ENCODE results near the gene FAM83F.
"Not testable (repeated sequence)": the region's sequence is repeated elsewhere in the genome, so short reads cannot be mapped to it uniquely, and the experiment has no call there.

The FAM83F gene

DNA sequence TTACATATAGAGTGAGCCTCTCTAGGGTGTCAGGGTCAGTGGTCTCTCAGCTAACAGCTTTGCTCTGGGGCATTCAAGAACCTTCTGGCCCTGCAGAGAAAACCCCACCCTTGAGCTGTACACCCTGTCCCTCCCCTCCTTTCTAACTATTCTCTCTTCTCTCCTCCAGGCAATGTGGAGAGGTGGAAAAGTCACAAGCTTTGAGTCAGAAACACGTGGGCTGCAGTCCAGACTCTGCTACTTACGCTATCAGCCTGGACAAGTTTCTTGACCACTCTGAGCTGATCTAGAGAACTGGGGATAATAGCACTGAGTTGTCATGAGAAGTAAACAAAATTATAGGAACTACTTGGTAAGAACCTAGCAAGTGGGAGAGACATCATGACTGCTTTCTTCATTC, 10.7 kb upstream of the FAM83F start:
- Histone ChIP-seq H3K27ac (ENCODE audit: low read depth, low read length, severe bottlenecking) (no peak overlapping the region), H3K4me3 (ENCODE audit: extremely low read depth, insufficient read depth, low read length, poor library complexity, severe bottlenecking) (no peak overlapping the region), H3K4me1 (ENCODE audit: control insufficient read depth, insufficient read depth, low read length, poor library complexity, severe bottlenecking) (no peaks in the 10 kb centered on the region), H3K36me3 (ENCODE audit: control insufficient read depth, insufficient read depth, low read length) (no peaks in the 10 kb centered on the region), H3K9me3 (ENCODE audit: control insufficient read depth, low read length) (no peaks in the 10 kb centered on the region)
- 100% methylated on average over 1 to 2 of the region's 2 CpGs for WGBS, 2 experiments (ENCODE audit: insufficient coverage in 2 of 2)

DNA sequence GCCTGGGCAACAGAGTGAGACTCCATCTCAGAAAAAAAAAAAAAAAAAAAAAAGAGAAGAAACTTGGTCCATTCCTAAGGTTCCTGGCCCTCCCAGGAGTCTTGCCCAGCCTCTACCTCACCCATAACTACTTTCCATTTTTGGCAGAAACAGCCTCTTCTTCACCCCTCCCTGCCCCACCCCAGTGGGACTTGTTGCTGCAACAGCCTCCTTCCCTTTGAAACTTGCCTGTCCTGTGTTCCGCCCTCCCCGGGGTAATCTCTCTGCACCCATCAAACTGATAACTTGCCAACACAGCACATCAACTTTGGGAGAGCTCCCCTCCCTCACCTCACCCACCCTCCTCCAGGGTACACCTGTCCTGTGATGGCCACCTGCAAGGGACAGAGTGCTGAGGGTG, 10.0 kb upstream of the FAM83F start:
- H3K36me3 ChIP-seq (ENCODE audit: control insufficient read depth, insufficient read depth, low read length), result no peaks in the 10 kb centered on the region
- WGBS, 2 experiments (ENCODE audit: insufficient coverage in 2 of 2), result 94 to 100% methylated on average over 1 to 2 of the region's 2 CpGs

DNA sequence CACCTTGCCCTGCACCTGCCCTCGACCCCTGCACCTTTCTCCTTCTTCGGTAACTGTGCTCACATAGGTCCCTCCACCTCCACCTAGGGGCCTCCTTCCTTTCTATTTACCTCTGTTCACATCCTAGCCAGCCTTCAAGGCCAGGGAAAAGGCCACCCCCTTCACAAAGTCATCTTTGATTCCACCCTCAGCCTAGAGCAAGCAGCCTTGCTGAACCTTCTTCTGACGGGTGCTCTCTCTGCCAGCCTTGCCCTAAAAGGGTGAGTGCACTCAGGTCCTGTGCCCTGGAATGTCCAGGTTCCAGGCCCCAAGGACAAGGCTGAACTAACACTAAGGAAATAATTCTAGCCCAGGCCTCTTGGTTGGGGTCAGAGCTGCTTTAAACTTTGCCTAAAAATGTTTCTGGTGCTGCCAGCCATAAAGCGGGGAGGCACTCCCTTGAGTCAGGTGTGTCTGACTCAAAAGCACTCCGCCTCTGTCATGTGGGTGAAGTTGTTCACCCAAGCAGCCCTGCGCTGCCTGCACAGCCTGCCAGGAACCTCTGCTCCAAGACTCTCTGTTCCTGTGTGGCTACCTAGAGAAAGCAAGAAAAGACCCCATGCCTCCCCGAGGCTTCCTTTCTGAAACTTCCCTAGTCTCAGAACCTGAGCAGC, 9.2 kb upstream of the FAM83F start:
- H3K4me1 ChIP-seq (ENCODE audit: control insufficient read depth, insufficient read depth, low read length, poor library complexity, severe bottlenecking), result no peaks in the 10 kb centered on the region
- 84 to 93% methylated on average over 5 to 7 of the region's 7 CpGs for WGBS, 2 experiments (ENCODE audit: insufficient coverage in 2 of 2)
- H3K36me3 ChIP-seq (ENCODE audit: control insufficient read depth, insufficient read depth, low read length), result no peaks in the 10 kb centered on the region
- H3K9me3 ChIP-seq (ENCODE audit: control insufficient read depth, low read length), result no peaks in the 10 kb centered on the region
- H3K4me3 ChIP-seq (ENCODE audit: extremely low read depth, insufficient read depth, low read length, poor library complexity, severe bottlenecking), result no peak overlapping the region
- no peak overlapping the region for H3K27ac ChIP-seq (ENCODE audit: low read depth, low read length, severe bottlenecking)

More for the DNA sequence above, 10.0 kb upstream of the FAM83F start:
- Histone ChIP-seq H3K4me3 (ENCODE audit: extremely low read depth, insufficient read depth, low read length, poor library complexity, severe bottlenecking) (no peak overlapping the region), H3K4me1 (ENCODE audit: control insufficient read depth, insufficient read depth, low read length, poor library complexity, severe bottlenecking) (no peaks in the 10 kb centered on the region), H3K27ac (ENCODE audit: low read depth, low read length, severe bottlenecking) (no peak overlapping the region), H3K9me3 (ENCODE audit: control insufficient read depth, low read length) (no peaks in the 10 kb centered on the region)

DNA sequence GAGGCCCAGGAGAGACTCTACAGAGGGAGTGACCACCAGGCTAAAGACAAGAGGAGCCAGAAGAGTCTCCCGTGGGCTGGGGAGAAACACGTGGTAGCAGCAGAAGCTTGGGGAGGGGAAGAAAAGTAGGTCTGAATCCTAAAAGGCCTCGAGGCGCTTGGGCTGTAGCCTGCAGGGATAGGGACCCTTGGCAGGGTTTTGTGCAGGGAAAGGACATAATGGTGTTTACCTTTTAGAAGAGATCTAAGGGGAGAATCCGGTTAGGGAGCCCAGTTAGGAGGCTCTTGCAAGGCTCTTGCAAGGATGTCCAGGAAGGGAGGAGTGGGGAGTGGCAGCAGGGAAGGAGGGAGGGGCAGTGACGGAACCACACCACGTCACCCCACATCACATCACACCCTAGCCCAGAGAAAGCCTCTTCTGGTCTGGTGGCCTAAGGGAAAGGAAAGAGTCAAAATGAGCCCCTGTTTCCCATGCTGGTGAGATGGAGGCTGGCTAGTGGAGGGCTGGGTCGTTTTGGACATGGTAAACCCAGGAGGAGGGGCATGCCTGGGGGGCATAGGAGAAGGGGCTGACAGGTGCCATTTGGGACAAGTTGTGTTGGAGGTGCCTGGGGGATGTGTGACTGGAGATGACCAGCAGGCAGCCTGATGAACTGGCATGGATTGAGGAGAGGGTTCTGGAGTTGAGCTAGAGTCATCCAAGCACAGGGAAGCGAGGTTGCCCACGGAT, 6.2 kb upstream of the FAM83F start:
- Histone ChIP-seq H3K4me3 (ENCODE audit: extremely low read depth, insufficient read depth, low read length, poor library complexity, severe bottlenecking) (no peak overlapping the region), H3K4me1 (ENCODE audit: control insufficient read depth, insufficient read depth, low read length, poor library complexity, severe bottlenecking) (no peaks in the 10 kb centered on the region), H3K9me3 (ENCODE audit: control insufficient read depth, low read length) (no peaks in the 10 kb centered on the region), H3K36me3 (ENCODE audit: control insufficient read depth, insufficient read depth, low read length) (no peaks in the 10 kb centered on the region), H3K27ac (ENCODE audit: low read depth, low read length, severe bottlenecking) (no peak overlapping the region)
- WGBS, 2 experiments (ENCODE audit: insufficient coverage in 2 of 2), result 75 to 93% methylated on average over 6 to 8 of the region's 10 CpGs

DNA sequence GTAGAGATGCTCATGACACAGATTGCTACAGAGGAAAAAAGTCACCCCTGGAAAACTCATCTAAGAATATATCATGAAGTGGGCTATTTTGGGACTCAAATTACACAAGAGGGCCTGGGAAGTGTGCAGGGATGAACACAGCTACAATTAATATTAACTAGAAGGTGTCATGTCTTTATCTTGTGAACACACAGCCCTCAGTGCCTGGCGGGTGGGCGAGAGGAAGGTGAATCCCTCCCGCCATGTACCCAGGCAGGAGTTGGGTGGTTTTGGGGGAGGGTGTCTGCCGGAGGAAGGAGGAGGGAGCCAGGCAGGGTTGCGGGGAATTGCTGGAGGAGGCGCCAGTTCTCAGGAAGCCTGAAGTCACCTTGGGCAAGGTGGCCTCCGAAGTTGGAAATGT, 5.1 kb upstream of the FAM83F start:
- Histone ChIP-seq H3K27ac (ENCODE audit: low read depth, low read length, severe bottlenecking) (no peak overlapping the region), H3K4me3 (ENCODE audit: extremely low read depth, insufficient read depth, low read length, poor library complexity, severe bottlenecking) (no peak overlapping the region), H3K4me1 (ENCODE audit: control insufficient read depth, insufficient read depth, low read length, poor library complexity, severe bottlenecking) (no peaks in the 10 kb centered on the region), H3K36me3 (ENCODE audit: control insufficient read depth, insufficient read depth, low read length) (no peaks in the 10 kb centered on the region), H3K9me3 (ENCODE audit: control insufficient read depth, low read length) (no peaks in the 10 kb centered on the region)
- WGBS, 2 experiments (ENCODE audit: insufficient coverage in 2 of 2), result 80 to 90% methylated on average over 7 of the region's 7 CpGs

DNA sequence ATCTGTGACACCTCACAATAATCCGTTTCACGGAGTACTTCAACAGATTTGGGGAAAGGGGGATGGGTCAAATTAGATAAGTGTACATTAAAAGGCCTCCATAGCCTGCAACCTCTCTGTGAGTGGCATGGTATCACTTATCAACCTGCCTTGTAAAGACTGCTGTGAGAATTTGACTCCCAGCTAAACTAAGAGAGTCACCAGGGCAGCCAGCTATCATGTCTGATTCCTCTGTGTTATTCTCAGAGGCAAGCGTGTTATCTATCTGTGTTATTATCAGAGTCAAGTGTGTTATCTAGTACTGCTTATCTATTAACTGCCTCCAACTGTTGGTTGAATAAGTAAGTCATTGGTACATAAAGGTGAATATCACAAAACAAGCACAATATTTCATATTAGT, 4.1 kb upstream of the FAM83F start:
- Histone ChIP-seq H3K9me3 (ENCODE audit: control insufficient read depth, low read length) (no peaks in the 10 kb centered on the region), H3K36me3 (ENCODE audit: control insufficient read depth, insufficient read depth, low read length) (no peaks in the 10 kb centered on the region), H3K27ac (ENCODE audit: low read depth, low read length, severe bottlenecking) (no peak overlapping the region), H3K4me1 (ENCODE audit: control insufficient read depth, insufficient read depth, low read length, poor library complexity, severe bottlenecking) (no peaks in the 10 kb centered on the region), H3K4me3 (ENCODE audit: extremely low read depth, insufficient read depth, low read length, poor library complexity, severe bottlenecking) (no peak overlapping the region)
- WGBS, 2 experiments (ENCODE audit: insufficient coverage in 2 of 2), result 100% methylated on average over 2 of the region's 3 CpGs; no CpG with 5 or more reads in 1 of the 2 experiments

DNA sequence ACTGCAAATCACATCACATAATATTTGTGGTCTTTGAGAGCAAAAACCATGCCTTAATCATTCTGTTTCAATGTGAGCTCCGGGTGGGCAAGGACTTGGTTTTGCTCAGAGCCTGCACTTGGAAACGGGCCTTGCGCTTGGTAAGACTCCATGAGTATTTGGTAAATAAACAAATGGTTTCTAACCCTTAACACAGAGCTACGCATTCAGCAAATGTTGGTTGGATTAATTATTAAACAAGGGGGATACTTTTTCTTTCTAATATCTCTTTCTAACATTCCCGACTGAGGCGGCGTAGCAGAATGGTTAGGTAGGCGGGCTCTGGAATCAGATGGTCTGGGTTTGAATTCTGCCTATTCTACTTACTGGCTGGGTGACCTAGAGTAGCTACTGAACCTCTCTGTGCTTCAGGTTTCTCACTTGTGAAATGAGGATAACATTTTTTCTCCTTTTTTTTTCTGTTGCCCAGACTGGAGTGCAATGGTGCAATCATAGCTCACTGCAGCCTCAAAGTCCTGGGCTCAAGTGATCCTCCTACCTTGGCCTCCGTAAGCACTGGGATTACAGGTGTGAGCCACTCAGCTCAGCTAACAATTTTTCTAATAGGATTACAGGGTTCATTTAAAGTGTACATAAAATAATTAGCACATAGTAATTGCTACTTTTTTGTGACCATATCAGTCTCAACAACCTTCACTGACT, 3.4 kb upstream of the FAM83F start:
- WGBS, 2 experiments (ENCODE audit: insufficient coverage in 2 of 2), result 92 to 94% methylated on average over 2 to 4 of the region's 9 CpGs
- Histone ChIP-seq H3K27ac (ENCODE audit: low read depth, low read length, severe bottlenecking) (no peak overlapping the region), H3K36me3 (ENCODE audit: control insufficient read depth, insufficient read depth, low read length) (no peaks in the 10 kb centered on the region), H3K4me1 (ENCODE audit: control insufficient read depth, insufficient read depth, low read length, poor library complexity, severe bottlenecking) (no peaks in the 10 kb centered on the region), H3K9me3 (ENCODE audit: control insufficient read depth, low read length) (no peaks in the 10 kb centered on the region), H3K4me3 (ENCODE audit: extremely low read depth, insufficient read depth, low read length, poor library complexity, severe bottlenecking) (no peak overlapping the region)

DNA sequence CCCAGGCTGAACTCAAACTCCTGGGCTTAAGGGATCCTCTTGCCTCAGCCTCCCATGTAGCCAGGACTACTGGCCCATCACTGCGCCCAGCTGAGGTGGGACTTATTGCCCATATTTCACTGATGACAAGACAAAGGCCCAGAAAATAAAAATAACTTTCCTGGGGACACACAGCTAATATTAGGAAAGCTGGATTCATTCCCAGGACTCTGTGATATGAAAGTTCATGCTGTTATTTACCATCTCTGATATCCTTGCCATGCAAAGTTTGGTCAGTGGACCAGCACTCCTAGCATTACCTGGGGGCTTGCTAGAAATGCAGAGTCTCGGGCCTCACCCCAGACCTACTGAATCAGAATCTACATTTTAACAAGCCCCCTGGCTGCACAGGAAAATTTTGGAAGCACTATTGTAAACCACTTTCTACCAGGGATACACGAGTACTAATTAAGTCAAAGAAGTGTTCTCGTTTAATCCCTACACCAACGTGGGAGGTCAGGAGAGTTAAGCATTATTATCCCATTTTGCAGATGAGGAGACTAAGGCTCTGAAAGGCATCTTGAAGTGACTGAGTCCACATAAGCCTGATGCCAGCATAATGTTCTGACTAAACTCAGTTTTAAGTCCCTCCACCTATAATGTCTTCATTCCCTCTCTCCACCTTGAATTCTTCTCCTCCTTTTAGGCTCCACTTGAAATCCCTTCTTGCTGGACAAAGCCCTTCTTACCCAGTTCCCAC, 2.5 kb upstream of the FAM83F start:
- Histone ChIP-seq H3K27ac (ENCODE audit: low read depth, low read length, severe bottlenecking) (no peak overlapping the region), H3K9me3 (ENCODE audit: control insufficient read depth, low read length) (no peaks in the 10 kb centered on the region), H3K36me3 (ENCODE audit: control insufficient read depth, insufficient read depth, low read length) (no peaks in the 10 kb centered on the region), H3K4me3 (ENCODE audit: extremely low read depth, insufficient read depth, low read length, poor library complexity, severe bottlenecking) (no peak overlapping the region), H3K4me1 (ENCODE audit: control insufficient read depth, insufficient read depth, low read length, poor library complexity, severe bottlenecking) (peaks cover under 1% of the 10 kb centered on the region)
- WGBS, 2 experiments (ENCODE audit: insufficient coverage in 2 of 2), result 93 to 96% methylated on average over 2 to 5 of the region's 5 CpGs

DNA sequence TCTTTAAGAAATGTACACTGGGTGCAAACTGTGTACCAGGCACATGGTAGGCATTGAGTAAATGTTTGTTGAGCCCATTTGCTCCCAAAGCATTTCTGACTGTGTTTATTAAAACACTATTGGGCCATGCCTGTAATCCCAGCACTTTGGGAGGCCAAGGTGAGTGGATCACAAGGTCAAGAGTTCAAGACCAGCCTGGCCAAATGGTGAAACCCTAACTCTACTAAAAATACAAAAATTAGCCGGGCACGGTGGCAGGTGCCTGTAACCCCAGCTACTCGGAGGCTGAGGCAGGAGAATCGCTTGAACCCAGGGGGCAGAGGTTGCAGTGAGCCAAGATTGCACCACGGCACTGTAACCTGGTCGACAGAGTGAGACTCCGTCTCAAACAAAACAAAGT, 1.9 kb upstream of the FAM83F start:
- not testable (repeated sequence) for H3K4me3 ChIP-seq (ENCODE audit: extremely low read depth, insufficient read depth, low read length, poor library complexity, severe bottlenecking); H3K36me3 ChIP-seq (ENCODE audit: control insufficient read depth, insufficient read depth, low read length); H3K9me3 ChIP-seq (ENCODE audit: control insufficient read depth, low read length); H3K4me1 ChIP-seq (ENCODE audit: control insufficient read depth, insufficient read depth, low read length, poor library complexity, severe bottlenecking); H3K27ac ChIP-seq (ENCODE audit: low read depth, low read length, severe bottlenecking)
- 95 to 100% methylated on average over 7 of the region's 7 CpGs for WGBS, 2 experiments (ENCODE audit: insufficient coverage in 2 of 2)

DNA sequence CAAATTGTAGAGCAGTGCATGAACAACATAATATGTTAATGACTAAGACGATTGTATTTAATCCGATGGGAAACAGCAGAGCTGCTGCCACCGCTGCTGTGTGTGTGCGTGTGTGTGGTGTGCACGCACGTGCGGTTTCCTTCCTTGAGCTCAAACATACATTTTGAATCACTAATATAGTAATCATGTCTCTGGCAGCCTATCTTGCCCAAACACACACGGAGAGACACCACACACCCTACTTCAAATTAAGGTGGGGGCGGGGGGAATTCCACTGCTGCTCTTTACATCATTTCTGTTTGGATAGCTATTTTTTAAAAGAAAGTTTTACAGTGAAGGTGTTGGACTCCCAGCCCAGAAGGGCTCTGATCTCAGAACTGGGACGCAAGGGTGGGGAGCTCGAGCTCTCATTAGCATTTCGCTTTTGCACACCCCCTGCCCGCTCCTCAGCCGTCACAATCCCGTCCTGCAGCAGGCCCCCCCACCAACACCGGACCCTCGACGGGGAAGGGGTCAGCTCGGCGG, 651 bp upstream of the FAM83F start:
- Histone ChIP-seq H3K4me1 (ENCODE audit: control insufficient read depth, insufficient read depth, low read length, poor library complexity, severe bottlenecking) (peaks cover 19% of the 10 kb centered on the region), H3K9me3 (ENCODE audit: control insufficient read depth, low read length) (no peaks in the 10 kb centered on the region), H3K4me3 (ENCODE audit: extremely low read depth, insufficient read depth, low read length, poor library complexity, severe bottlenecking) (no peak overlapping the region), H3K36me3 (ENCODE audit: control insufficient read depth, insufficient read depth, low read length) (no peaks in the 10 kb centered on the region), H3K27ac (ENCODE audit: low read depth, low read length, severe bottlenecking) (no peak overlapping the region)
- 43 to 79% methylated on average over 4 to 13 of the region's 20 CpGs for WGBS, 2 experiments (ENCODE audit: insufficient coverage in 2 of 2)
